Retinal pigment epithelial cell (primary cell): ENCODE data around the gene BRSK2.

Experiments
- DNase-seq: peaks from one replicate; pipeline ENCODE4 v3.0.0-alpha.2; 2010; ENCODE audit warnings: low read depth
- H3K4me3 ChIP-seq: 2 replicates; pipeline ENCODE4 v1.5.1; 2011; ENCODE audit warnings: mild to moderate bottlenecking, low read length, control low read depth, moderate library complexity
- TF ChIP-seq, protein P1 (sequence below): conservative IDR thresholded peaks from 2 replicates; pipeline ENCODE4 v1.5.1; 2011; ENCODE audit warnings: low read depth, low read length, control low read depth, inconsistent platforms

BRSK2 gene

GRCh38 chr11:1494650-1495049 lies 104.9 kb downstream of the BRSK2 start:
- TF ChIP-seq, protein P1, sequence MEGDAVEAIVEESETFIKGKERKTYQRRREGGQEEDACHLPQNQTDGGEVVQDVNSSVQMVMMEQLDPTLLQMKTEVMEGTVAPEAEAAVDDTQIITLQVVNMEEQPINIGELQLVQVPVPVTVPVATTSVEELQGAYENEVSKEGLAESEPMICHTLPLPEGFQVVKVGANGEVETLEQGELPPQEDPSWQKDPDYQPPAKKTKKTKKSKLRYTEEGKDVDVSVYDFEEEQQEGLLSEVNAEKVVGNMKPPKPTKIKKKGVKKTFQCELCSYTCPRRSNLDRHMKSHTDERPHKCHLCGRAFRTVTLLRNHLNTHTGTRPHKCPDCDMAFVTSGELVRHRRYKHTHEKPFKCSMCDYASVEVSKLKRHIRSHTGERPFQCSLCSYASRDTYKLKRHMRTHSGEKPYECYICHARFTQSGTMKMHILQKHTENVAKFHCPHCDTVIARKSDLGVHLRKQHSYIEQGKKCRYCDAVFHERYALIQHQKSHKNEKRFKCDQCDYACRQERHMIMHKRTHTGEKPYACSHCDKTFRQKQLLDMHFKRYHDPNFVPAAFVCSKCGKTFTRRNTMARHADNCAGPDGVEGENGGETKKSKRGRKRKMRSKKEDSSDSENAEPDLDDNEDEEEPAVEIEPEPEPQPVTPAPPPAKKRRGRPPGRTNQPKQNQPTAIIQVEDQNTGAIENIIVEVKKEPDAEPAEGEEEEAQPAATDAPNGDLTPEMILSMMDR: no peak
- no peak overlapping the region for H3K4me3 ChIP-seq
- DNase-seq: no peak

GRCh38 chr11:1496091-1496760 lies 106.5 kb downstream of the BRSK2 start:
- no peak for DNase-seq
- TF ChIP-seq, protein P1: no peak
- no peak overlapping the region for H3K4me3 ChIP-seq

DNA sequence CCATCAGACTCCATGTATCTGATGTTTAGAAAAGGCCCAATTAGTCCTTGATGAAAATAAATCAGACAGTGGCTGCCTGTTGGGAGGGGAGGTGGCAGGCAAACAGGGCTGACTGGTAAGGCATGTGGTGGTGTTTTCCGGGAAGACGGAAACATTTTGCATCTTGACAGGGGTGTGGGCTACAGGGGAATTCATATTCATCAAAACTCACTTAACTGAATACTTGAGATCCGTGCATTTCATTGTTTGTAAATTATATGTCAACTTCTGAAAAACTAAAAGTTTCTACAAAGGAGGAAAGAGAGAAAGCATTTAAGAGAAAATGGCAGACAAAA lies 107.0 kb downstream of the BRSK2 start:
- TF ChIP-seq, protein P1: no peak
- DNase-seq: no peak
- no peak overlapping the region for H3K4me3 ChIP-seq

DNA sequence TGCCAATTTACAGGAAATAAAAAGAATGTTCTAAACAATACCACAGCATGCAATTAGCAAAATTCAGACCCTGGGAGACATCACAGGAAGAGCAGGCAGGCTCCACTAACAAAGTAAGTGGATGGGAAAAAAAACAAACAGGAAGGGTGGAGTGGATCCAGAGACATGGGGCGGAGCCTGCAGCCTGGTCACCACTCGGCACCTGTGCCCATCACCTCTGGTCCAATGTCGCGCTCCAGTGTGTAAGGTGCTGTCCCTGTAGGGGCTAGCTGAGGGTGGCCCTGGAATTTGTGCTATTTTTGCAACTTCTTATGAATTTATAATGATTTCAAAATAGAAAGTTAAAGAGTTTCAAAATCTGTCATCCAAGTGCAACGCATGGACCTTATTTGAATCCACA lies 107.9 kb downstream of the BRSK2 start:
- no peak overlapping the region for H3K4me3 ChIP-seq
- TF ChIP-seq, protein P1: no peak
- DNase-seq: no peak

- TF ChIP-seq, protein P1: no peak
- no peak overlapping the region for H3K4me3 ChIP-seq
- DNase-seq: no peak
Observed at GRCh38 chr11:1498262-1498661, 108.5 kb downstream of the BRSK2 start.

GRCh38 chr11:1499261-1499890 lies 109.6 kb downstream of the BRSK2 start:
- TF ChIP-seq, protein P1: no peak
- DNase-seq: no peak
- no peak overlapping the region for H3K4me3 ChIP-seq

DNA sequence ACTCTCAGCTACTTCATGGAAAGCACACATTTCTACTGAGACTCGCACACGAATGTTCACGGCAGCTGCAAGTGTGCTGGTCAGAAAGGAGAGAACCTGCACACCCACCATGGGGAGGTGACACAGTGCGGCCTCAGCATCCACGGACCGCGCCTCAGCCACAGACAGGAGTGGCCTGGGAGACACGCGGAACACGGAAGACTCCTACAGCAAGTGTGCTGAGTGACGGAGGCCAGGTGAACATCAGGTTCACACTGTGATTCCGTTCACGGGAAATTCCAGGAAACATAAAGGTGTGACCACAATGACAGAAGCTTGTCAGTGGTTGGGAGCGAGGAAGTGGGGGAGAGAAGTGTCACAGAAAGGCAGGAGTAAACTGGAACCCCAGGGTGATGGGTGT lies 110.2 kb downstream of the BRSK2 start:
- no peak overlapping the region for H3K4me3 ChIP-seq
- TF ChIP-seq, protein P1: no peak
- DNase-seq: no peak
